WTC11 (cell line): ENCODE measurements around the gene BMP6. TPM values are rescaled to one million over a fixed set of nuclear protein-coding genes. Genes with fewer than 3 reads are reported as not detected.

Experiments
- ATAC-seq: fragments of 200-7000 bp; cut with Tn5 transposase; 2 replicates; pipeline ENCODE4 v1.10.0; 2021; ENCODE audit warnings: mild to moderate bottlenecking, moderate library complexity
- CTCF ChIA-PET: fragments of 300-600 bp; sonication (Branson Sonifier 250); formaldehyde crosslinking; loops from one replicate; lab custom pipeline; 2021; ENCODE audit warnings: antibody characterized with exemption; lab: Charles Lee
- POLR2A ChIA-PET: fragments of 350-600 bp; sonication (Branson Sonifier 250); formaldehyde crosslinking; loops from one replicate; lab custom pipeline; 2021; ENCODE audit warnings: antibody characterized with exemption; lab: Charles Lee
- DNase-seq: peaks from one replicate; pipeline ENCODE4 v3.0.0; 2021; ENCODE audit warnings: low spot score
- H3K27ac Mint-ChIP-seq: 2 replicates; pipeline ENCODE4 v1.8.0; 2021; ENCODE audit warnings: mixed read lengths
- H3K27me3 Mint-ChIP-seq: 2 replicates; pipeline ENCODE4 v1.8.0; 2021; ENCODE audit warnings: low read depth, mild to moderate bottlenecking, moderate library complexity, mixed read lengths
- H3K36me3 Mint-ChIP-seq: 2 replicates; pipeline ENCODE4 v1.8.0; 2021; ENCODE audit warnings: mixed read lengths
- H3K4me1 Mint-ChIP-seq: 2 replicates; pipeline ENCODE4 v1.8.0; 2022; ENCODE audit warnings: mixed read lengths
- H3K4me3 Mint-ChIP-seq: 2 replicates; pipeline ENCODE4 v1.8.0; 2021; ENCODE audit warnings: mild to moderate bottlenecking, moderate library complexity, mixed read lengths
- H3K9me3 Mint-ChIP-seq: 2 replicates; pipeline ENCODE4 v1.8.0; 2021; ENCODE audit warnings: mixed read lengths
- ATF3 ChIP-seq: sonication (generic); formaldehyde crosslinking; conservative IDR thresholded peaks from 2 replicates; pipeline ENCODE4 v1.8.1; 2022; ENCODE audit warnings: mild to moderate bottlenecking, missing genetic modification reagents
- ETV6 ChIP-seq: sonication (generic); formaldehyde crosslinking; IDR thresholded peaks from 2 replicates; pipeline ENCODE4 v1.8.1; 2022; ENCODE audit warnings: mild to moderate bottlenecking, missing genetic modification reagents
- FOXP1 ChIP-seq: sonication (generic); formaldehyde crosslinking; IDR thresholded peaks from 2 replicates; pipeline ENCODE4 v1.8.0; 2022; ENCODE audit warnings: missing genetic modification reagents, mild to moderate bottlenecking, moderate library complexity, borderline replicate concordance
- IRF2 ChIP-seq: sonication (generic); formaldehyde crosslinking; IDR thresholded peaks from 2 replicates; pipeline ENCODE4 v1.8.0; 2022; ENCODE audit warnings: low read depth, missing genetic modification reagents, borderline replicate concordance
- JAZF1 ChIP-seq: fragments of 250-450 bp; sonication (Bioruptor Pico); IDR thresholded peaks from 2 replicates; pipeline ENCODE4 v1.9.0; 2021; ENCODE audit warnings: moderate library complexity, mild to moderate bottlenecking, inconsistent platforms
- MYBL2 ChIP-seq: sonication (generic); formaldehyde crosslinking; IDR thresholded peaks from 2 replicates; pipeline ENCODE4 v1.8.1; 2023; ENCODE audit warnings: mild to moderate bottlenecking, moderate library complexity, missing genetic modification reagents
- NFATC4 ChIP-seq: fragments of 250-450 bp; sonication (Bioruptor Pico); IDR thresholded peaks from 2 replicates; pipeline ENCODE4 v1.9.0; 2021; ENCODE audit warnings: mild to moderate bottlenecking
- NR3C1 ChIP-seq: sonication (generic); formaldehyde crosslinking; conservative IDR thresholded peaks from 2 replicates; pipeline ENCODE4 v1.8.1; 2023; ENCODE audit warnings: low read depth, mild to moderate bottlenecking, missing genetic modification reagents
- OVOL2 ChIP-seq: fragments of 250-450 bp; sonication (Bioruptor Pico); IDR thresholded peaks from 2 replicates; pipeline ENCODE4 v1.9.0; 2021; ENCODE audit warnings: mild to moderate bottlenecking, borderline replicate concordance
- TCF7 ChIP-seq: sonication (generic); formaldehyde crosslinking; IDR thresholded peaks from 2 replicates; pipeline ENCODE4 v1.8.0; 2022; ENCODE audit warnings: mild to moderate bottlenecking, low read depth, missing genetic modification reagents, moderate library complexity
- ZNF121 ChIP-seq: sonication (generic); formaldehyde crosslinking; IDR thresholded peaks from 2 replicates; pipeline ENCODE4 v1.8.0; 2023; ENCODE audit warnings: missing genetic modification reagents
- ZNF263 ChIP-seq: sonication (generic); formaldehyde crosslinking; IDR thresholded peaks from 2 replicates; pipeline ENCODE4 v1.8.1; 2022; ENCODE audit warnings: low read depth, mild to moderate bottlenecking, moderate library complexity, missing genetic modification reagents
- ZNF416 ChIP-seq: fragments of 250-450 bp; sonication (Bioruptor Pico); IDR thresholded peaks from 2 replicates; pipeline ENCODE4 v1.9.0; 2021; ENCODE audit warnings: mild to moderate bottlenecking, inconsistent platforms
- total RNA-seq: library from RNA; stranded (reverse); gene quantifications from 3 replicates; pipeline ENCODE4 v1.2.3, GENCODE V29; 2021
- TF ChIP-seq, protein P1 (sequence below): fragments of 200-600 bp; IDR thresholded peaks from 2 replicates; pipeline ENCODE4 v1.8.0; 2022; ENCODE audit warnings: antibody characterized with exemption
- TF ChIP-seq, protein P2 (sequence below): sonication (generic); formaldehyde crosslinking; IDR thresholded peaks from 2 replicates; pipeline ENCODE4 v1.8.0; 2022; ENCODE audit warnings: mild to moderate bottlenecking, missing genetic modification reagents
- TF ChIP-seq, protein P3 (sequence below): fragments of 250-450 bp; sonication (Bioruptor Pico); IDR thresholded peaks from 2 replicates; pipeline ENCODE4 v2.1.2; 2022; ENCODE audit warnings: mild to moderate bottlenecking, moderate library complexity
- TF ChIP-seq, protein P4 (sequence below): sonication (generic); formaldehyde crosslinking; IDR thresholded peaks from 2 replicates; pipeline ENCODE4 v1.8.1; 2022; ENCODE audit warnings: low read depth, mild to moderate bottlenecking, moderate library complexity, missing genetic modification reagents, borderline replicate concordance

The BMP6 gene
- total RNA-seq, 1 experiment from 2014 or later = 1.0 TPM

GRCh38 chr6:7821426-7821825 lies 95.5 kb downstream of the BMP6 start:
- Mint-ChIP-seq H3K27ac (no peak overlapping the region), H3K36me3 (no peaks in the 10 kb centered on the region), H3K9me3 (peaks cover 10% of the 10 kb centered on the region), H3K4me3 (no peak overlapping the region), H3K27me3 (no peaks in the 10 kb centered on the region), H3K4me1 (peaks cover 1% of the 10 kb centered on the region; the same call in 1 of the 2 replicates)
- DNase-seq = no peak
- CTCF ChIA-PET = no interaction called here
- TF ChIP-seq TCF7 = no peak
- TF ChIP-seq ETV6 = no peak
- no peak for TF ChIP-seq ZNF416 (CRISPR knock-in tag)
- no peak for TF ChIP-seq FOXP1
- no peak for TF ChIP-seq OVOL2
- TF ChIP-seq, protein P1, sequence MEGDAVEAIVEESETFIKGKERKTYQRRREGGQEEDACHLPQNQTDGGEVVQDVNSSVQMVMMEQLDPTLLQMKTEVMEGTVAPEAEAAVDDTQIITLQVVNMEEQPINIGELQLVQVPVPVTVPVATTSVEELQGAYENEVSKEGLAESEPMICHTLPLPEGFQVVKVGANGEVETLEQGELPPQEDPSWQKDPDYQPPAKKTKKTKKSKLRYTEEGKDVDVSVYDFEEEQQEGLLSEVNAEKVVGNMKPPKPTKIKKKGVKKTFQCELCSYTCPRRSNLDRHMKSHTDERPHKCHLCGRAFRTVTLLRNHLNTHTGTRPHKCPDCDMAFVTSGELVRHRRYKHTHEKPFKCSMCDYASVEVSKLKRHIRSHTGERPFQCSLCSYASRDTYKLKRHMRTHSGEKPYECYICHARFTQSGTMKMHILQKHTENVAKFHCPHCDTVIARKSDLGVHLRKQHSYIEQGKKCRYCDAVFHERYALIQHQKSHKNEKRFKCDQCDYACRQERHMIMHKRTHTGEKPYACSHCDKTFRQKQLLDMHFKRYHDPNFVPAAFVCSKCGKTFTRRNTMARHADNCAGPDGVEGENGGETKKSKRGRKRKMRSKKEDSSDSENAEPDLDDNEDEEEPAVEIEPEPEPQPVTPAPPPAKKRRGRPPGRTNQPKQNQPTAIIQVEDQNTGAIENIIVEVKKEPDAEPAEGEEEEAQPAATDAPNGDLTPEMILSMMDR = no peak
- no peak for ATAC-seq
- POLR2A ChIA-PET = no interaction called here

DNA sequence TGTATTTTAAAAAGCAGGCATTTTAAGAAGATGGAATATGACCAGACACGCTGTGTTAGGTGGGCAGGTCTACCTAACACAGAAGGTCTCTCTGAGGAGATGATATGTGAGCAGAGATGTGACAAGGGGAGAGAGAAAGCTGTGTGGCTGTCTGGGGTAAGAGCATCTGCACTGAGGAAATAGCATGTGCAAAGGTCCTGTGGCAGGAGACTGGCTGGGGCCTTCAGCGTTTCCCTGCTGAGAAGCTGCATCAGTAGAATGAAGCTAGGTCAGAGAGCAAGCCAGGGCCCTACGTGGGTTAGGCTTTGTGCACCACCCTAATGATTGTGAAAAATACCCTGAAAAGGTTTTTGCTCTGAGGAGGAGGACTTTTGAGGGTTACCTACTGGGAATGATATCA lies 97.7 kb downstream of the BMP6 start:
- H3K27me3 Mint-ChIP-seq = no peaks in the 10 kb centered on the region

GRCh38 chr6:7825986-7826385 lies 100.1 kb downstream of the BMP6 start:
- no peaks in the 10 kb centered on the region; the same call in 1 of the 2 replicates for H3K36me3 Mint-ChIP-seq
- no peaks in the 10 kb centered on the region for H3K27me3 Mint-ChIP-seq
- POLR2A ChIA-PET = no interaction called here
- no peak overlapping the region for H3K27ac Mint-ChIP-seq
- H3K9me3 Mint-ChIP-seq = peaks cover 14% of the 10 kb centered on the region
- ATAC-seq = no peak
- CTCF ChIA-PET = no interaction called here
- peaks cover 22% of the 10 kb centered on the region for H3K4me1 Mint-ChIP-seq
- TF ChIP-seq ATF3 (CRISPR knock-in tag) = no peak
- TF ChIP-seq, all 79 proteins: peak for 0
- H3K4me3 Mint-ChIP-seq = no peak overlapping the region
- DNase-seq = no peak

More for the DNA sequence above, 97.7 kb downstream of the BMP6 start:
- H3K36me3 Mint-ChIP-seq = no peaks in the 10 kb centered on the region
- no peak overlapping the region for H3K27ac Mint-ChIP-seq
- POLR2A ChIA-PET = no interaction called here
- TF ChIP-seq, protein P2, sequence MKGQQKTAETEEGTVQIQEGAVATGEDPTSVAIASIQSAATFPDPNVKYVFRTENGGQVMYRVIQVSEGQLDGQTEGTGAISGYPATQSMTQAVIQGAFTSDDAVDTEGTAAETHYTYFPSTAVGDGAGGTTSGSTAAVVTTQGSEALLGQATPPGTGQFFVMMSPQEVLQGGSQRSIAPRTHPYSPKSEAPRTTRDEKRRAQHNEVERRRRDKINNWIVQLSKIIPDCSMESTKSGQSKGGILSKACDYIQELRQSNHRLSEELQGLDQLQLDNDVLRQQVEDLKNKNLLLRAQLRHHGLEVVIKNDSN (CRISPR knock-in tag) = no peak
- TF ChIP-seq, protein P3, sequence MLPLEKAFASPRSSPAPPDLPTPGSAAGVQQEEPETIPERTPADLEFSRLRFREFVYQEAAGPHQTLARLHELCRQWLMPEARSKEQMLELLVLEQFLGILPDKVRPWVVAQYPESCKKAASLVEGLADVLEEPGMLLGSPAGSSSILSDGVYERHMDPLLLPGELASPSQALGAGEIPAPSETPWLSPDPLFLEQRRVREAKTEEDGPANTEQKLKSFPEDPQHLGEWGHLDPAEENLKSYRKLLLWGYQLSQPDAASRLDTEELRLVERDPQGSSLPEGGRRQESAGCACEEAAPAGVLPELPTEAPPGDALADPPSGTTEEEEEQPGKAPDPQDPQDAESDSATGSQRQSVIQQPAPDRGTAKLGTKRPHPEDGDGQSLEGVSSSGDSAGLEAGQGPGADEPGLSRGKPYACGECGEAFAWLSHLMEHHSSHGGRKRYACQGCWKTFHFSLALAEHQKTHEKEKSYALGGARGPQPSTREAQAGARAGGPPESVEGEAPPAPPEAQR = no peak
- TF ChIP-seq, protein P4, sequence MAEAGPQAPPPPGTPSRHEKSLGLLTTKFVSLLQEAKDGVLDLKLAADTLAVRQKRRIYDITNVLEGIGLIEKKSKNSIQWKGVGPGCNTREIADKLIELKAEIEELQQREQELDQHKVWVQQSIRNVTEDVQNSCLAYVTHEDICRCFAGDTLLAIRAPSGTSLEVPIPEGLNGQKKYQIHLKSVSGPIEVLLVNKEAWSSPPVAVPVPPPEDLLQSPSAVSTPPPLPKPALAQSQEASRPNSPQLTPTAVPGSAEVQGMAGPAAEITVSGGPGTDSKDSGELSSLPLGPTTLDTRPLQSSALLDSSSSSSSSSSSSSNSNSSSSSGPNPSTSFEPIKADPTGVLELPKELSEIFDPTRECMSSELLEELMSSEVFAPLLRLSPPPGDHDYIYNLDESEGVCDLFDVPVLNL (CRISPR knock-in tag) = no peak
- no peak for TF ChIP-seq TCF7
- TF ChIP-seq ZNF121 = no peak
- no peak for TF ChIP-seq IRF2
- TF ChIP-seq MYBL2 (CRISPR knock-in tag) = no peak
- no peak for TF ChIP-seq NR3C1
- TF ChIP-seq ZNF263 (CRISPR knock-in tag) = no peak
- no peak for TF ChIP-seq NFATC4 (CRISPR knock-in tag)
- no peak for TF ChIP-seq ETV6
- no peak for TF ChIP-seq JAZF1 (CRISPR knock-in tag)
- peaks cover 4% of the 10 kb centered on the region for H3K9me3 Mint-ChIP-seq
- ATAC-seq (no peak), DNase-seq (no peak)
- peaks cover 21% of the 10 kb centered on the region for H3K4me1 Mint-ChIP-seq
- CTCF ChIA-PET = no interaction called here
- H3K4me3 Mint-ChIP-seq = no peak overlapping the region
